ENCODE measurements around the gene SCNN1A. TPM values are rescaled to one million over a fixed set of nuclear protein-coding genes. Genes with fewer than 3 reads are reported as not detected.

The SCNN1A gene
- total and polyA plus RNA-seq, 2 of the 13 experiments (the other 11 are each of a cell fraction or from before 2014, with no cell fraction given), result 1.5 to 14.6 TPM

DNA sequence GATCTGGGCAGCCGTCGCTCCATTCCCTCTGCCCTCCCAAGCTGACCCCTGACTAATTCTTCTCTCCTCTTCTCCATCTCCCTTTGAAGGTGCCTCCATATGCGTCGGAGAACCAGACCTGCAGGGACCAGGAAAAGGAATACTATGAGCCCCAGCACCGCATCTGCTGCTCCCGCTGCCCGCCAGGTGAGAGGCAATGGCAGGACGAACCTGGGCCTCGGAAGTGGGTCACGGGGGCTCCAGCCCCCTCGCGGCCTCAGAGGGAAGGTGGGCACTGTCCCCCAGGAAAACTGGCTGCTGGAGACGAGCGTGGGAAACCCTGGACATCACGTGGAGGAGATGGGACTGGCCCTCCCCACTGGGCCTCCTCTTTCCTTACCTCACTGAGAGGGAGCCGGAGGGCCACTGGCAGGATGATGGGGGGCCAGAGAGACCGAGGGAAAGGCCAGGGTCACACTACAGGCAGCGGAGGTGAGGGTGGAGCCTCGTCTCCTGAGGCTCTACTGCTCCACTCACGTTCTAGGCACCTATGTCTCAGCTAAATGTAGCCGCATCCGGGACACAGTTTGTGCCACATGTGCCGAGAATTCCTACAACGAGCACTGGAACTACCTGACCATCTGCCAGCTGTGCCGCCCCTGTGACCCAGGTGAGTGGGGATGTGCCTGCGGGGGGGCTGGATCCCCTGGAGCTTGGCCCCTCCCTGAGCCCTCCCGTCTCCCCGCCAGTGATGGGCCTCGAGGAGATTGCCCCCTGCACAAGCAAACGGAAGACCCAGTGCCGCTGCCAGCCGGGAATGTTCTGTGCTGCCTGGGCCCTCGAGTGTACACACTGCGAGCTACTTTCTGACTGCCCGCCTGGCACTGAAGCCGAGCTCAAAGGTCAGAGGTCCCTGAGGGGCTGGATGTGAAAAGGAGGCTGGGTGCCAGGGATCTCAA is 9.4 kb upstream of the SCNN1A start (continued):
- TF ChIP-seq, protein P1, sequence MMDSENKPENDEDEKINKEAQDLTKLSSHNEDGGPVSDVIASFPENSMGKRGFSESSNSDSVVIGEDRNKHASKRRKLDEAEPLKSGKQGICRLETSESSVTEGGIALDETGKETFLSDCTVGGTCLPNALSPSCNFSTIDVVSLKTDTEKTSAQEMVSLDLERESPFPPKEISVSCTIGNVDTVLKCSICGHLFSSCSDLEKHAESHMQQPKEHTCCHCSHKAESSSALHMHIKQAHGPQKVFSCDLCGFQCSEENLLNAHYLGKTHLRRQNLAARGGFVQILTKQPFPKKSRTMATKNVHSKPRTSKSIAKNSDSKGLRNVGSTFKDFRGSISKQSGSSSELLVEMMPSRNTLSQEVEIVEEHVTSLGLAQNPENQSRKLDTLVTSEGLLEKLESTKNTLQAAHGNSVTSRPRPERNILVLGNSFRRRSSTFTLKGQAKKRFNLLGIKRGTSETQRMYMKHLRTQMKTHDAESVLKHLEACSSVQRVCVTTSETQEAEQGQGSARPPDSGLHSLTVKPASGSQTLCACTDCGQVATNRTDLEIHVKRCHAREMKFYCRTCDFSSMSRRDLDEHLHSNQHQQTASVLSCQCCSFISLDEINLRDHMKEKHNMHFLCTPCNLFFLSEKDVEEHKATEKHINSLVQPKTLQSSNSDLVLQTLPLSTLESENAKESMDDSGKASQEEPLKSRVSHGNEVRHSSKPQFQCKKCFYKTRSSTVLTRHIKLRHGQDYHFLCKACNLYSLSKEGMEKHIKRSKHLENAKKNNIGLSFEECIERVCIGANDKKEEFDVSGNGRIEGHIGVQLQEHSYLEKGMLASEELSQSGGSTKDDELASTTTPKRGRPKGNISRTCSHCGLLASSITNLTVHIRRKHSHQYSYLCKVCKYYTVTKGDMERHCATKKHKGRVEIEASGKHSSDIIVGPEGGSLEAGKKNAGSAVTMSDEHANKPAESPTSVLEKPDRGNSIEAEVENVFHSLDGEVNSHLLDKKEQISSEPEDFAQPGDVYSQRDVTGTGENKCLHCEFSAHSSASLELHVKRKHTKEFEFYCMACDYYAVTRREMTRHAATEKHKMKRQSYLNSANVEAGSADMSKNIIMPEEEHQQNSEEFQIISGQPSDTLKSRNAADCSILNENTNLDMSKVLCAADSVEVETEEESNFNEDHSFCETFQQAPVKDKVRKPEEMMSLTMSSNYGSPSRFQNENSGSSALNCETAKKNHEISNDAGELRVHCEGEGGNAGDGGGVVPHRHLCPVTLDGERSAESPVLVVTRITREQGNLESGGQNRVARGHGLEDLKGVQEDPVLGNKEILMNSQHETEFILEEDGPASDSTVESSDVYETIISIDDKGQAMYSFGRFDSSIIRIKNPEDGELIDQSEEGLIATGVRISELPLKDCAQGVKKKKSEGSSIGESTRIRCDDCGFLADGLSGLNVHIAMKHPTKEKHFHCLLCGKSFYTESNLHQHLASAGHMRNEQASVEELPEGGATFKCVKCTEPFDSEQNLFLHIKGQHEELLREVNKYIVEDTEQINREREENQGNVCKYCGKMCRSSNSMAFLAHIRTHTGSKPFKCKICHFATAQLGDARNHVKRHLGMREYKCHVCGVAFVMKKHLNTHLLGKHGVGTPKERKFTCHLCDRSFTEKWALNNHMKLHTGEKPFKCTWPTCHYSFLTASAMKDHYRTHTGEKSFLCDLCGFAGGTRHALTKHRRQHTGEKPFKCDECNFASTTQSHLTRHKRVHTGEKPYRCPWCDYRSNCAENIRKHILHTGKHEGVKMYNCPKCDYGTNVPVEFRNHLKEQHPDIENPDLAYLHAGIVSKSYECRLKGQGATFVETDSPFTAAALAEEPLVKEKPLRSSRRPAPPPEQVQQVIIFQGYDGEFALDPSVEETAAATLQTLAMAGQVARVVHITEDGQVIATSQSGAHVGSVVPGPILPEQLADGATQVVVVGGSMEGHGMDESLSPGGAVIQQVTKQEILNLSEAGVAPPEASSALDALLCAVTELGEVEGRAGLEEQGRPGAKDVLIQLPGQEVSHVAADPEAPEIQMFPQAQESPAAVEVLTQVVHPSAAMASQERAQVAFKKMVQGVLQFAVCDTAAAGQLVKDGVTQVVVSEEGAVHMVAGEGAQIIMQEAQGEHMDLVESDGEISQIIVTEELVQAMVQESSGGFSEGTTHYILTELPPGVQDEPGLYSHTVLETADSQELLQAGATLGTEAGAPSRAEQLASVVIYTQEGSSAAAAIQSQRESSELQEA (CRISPR knock-in tag; IDR thresholded peaks at IDR 0.05; ENCODE audit: not compliant biosample characterization), result no peak
- TF ChIP-seq SOX6 (IDR thresholded peaks at IDR 0.05) (no peak), SOX6 (CRISPR knock-in tag; IDR thresholded peaks at IDR 0.05) (0 out of 2 replicates have a peak, but pooled peaks have one; percentile 15), BHLHE40 (IDR thresholded peaks at IDR 0.05; ENCODE audit: low read length) (no peak), ZNF749 (CRISPR knock-in tag; IDR thresholded peaks at IDR 0.05; ENCODE audit: borderline replicate concordance) (no peak), KDM5B (CRISPR knock-in tag; IDR thresholded peaks at IDR 0.05; ENCODE audit: borderline replicate concordance) (0 out of 2 replicates have a peak, but pooled peaks have one; percentile 15), CREB1 (IDR thresholded peaks at IDR 0.05) (no peak), CREB1 (CRISPR knock-in tag; IDR thresholded peaks at IDR 0.05) (no peak), SETDB1 (CRISPR knock-in tag; IDR thresholded peaks at IDR 0.05; ENCODE audit: borderline replicate concordance) (no peak), ATF7-NPFF (CRISPR knock-in tag; IDR thresholded peaks at IDR 0.05; ENCODE audit: low read depth) (0 out of 2 replicates have a peak, but pooled peaks have one; percentile 34)
- TF ChIP-seq, protein P2, sequence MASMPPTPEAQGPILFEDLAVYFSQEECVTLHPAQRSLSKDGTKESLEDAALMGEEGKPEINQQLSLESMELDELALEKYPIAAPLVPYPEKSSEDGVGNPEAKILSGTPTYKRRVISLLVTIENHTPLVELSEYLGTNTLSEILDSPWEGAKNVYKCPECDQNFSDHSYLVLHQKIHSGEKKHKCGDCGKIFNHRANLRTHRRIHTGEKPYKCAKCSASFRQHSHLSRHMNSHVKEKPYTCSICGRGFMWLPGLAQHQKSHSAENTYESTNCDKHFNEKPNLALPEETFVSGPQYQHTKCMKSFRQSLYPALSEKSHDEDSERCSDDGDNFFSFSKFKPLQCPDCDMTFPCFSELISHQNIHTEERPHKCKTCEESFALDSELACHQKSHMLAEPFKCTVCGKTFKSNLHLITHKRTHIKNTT (CRISPR knock-in tag; IDR thresholded peaks at IDR 0.05), result 0 out of 2 replicates have a peak, but pooled peaks have one; percentile 38
- TF ChIP-seq, protein P3, sequence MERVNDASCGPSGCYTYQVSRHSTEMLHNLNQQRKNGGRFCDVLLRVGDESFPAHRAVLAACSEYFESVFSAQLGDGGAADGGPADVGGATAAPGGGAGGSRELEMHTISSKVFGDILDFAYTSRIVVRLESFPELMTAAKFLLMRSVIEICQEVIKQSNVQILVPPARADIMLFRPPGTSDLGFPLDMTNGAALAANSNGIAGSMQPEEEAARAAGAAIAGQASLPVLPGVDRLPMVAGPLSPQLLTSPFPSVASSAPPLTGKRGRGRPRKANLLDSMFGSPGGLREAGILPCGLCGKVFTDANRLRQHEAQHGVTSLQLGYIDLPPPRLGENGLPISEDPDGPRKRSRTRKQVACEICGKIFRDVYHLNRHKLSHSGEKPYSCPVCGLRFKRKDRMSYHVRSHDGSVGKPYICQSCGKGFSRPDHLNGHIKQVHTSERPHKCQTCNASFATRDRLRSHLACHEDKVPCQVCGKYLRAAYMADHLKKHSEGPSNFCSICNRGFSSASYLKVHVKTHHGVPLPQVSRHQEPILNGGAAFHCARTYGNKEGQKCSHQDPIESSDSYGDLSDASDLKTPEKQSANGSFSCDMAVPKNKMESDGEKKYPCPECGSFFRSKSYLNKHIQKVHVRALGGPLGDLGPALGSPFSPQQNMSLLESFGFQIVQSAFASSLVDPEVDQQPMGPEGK (CRISPR knock-in tag; IDR thresholded peaks at IDR 0.05), result peak; percentile 65
- TF ChIP-seq, protein P4, sequence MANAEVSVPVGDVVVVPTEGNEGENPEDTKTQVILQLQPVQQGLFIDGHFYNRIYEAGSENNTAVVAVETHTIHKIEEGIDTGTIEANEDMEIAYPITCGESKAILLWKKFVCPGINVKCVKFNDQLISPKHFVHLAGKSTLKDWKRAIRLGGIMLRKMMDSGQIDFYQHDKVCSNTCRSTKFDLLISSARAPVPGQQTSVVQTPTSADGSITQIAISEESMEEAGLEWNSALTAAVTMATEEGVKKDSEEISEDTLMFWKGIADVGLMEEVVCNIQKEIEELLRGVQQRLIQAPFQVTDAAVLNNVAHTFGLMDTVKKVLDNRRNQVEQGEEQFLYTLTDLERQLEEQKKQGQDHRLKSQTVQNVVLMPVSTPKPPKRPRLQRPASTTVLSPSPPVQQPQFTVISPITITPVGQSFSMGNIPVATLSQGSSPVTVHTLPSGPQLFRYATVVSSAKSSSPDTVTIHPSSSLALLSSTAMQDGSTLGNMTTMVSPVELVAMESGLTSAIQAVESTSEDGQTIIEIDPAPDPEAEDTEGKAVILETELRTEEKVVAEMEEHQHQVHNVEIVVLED (CRISPR knock-in tag; IDR thresholded peaks at IDR 0.05; ENCODE audit: borderline replicate concordance), result no peak; the same call in 1 of the 2 replicates

Data from HepG2 (cell line).